GM12874 (cell line): ENCODE results near the gene SNX25.

Source experiments
- CTCF ChIP-seq: IDR thresholded peaks from 2 replicates; pipeline ENCODE4 v1.5.1; 2011; ENCODE audit warnings: low read depth, mild to moderate bottlenecking, control low read depth, low read length, moderate library complexity; ENCODE audit not compliant: insufficient read depth

SNX25 gene

GRCh38 chr4:185341377-185341776 lies 132.0 kb downstream of the SNX25 start:
- TF ChIP-seq CTCF: no peak

- TF ChIP-seq CTCF: no peak
Observed at GRCh38 chr4:185341841-185342240, 132.4 kb downstream of the SNX25 start.

- no peak for TF ChIP-seq CTCF
Observed at GRCh38 chr4:185343726-185344581, 134.6 kb downstream of the SNX25 start.

GRCh38 chr4:185344743-185345538 lies 135.5 kb downstream of the SNX25 start:
- no peak for TF ChIP-seq CTCF

GRCh38 chr4:185346975-185347601 lies 137.7 kb downstream of the SNX25 start:
- no peak for TF ChIP-seq CTCF

GRCh38 chr4:185351691-185352090 lies 142.3 kb downstream of the SNX25 start:
- TF ChIP-seq CTCF: no peak

GRCh38 chr4:185352202-185352601 lies 142.8 kb downstream of the SNX25 start:
- no peak for TF ChIP-seq CTCF
